CD4-positive, alpha-beta memory T cell (primary cell): ENCODE data around the gene TNFRSF18. TPM values are rescaled to one million over a fixed set of nuclear protein-coding genes. Genes with fewer than 3 reads are reported as not detected.

Source experiments
- CTCF ChIA-PET: fragments of 350-600 bp; sonication (Branson Sonifier 250); formaldehyde crosslinking; loops from one replicate; lab custom pipeline; 2021; ENCODE audit warnings: inconsistent platforms; ENCODE audit not compliant: partially characterized antibody; lab: Charles Lee
- POLR2A ChIA-PET: fragments of 350-600 bp; sonication (Branson Sonifier 250); formaldehyde crosslinking; loops from one replicate; lab custom pipeline; 2021; ENCODE audit not compliant: partially characterized antibody; lab: Charles Lee
- DNase-seq, 5 donors: peaks; one replicate each; pipeline versions ENCODE4 v3.0.0 to v3.0.0-alpha.2; 2020 to 2022; ENCODE audit warnings: mixed read lengths in 1 of 5
- H3K27ac ChIP-seq: one replicate; pipeline ENCODE4 v1.7.0; 2013; ENCODE audit warnings: low read depth, low read length
- H3K27me3 ChIP-seq: 2 replicates; pipeline ENCODE4 v1.7.0; 2013; ENCODE audit warnings: mild to moderate bottlenecking, low read length, moderate library complexity; ENCODE audit not compliant: insufficient read depth
- H3K36me3 ChIP-seq: 2 replicates; pipeline ENCODE4 v1.7.0; 2013; ENCODE audit warnings: mild to moderate bottlenecking, low read length, moderate library complexity; ENCODE audit not compliant: insufficient read depth
- H3K4me1 ChIP-seq: 2 replicates; pipeline ENCODE4 v1.7.0; 2013; ENCODE audit warnings: mild to moderate bottlenecking, low read length, moderate library complexity; ENCODE audit not compliant: insufficient read depth
- H3K4me3 ChIP-seq, 2 donors: one replicate each; pipeline ENCODE4 v1.7.0; 2013; ENCODE audit warnings: low read length in 2 of 2, mild to moderate bottlenecking in 1 of 2
- H3K9me3 ChIP-seq, 2 donors: one replicate each; pipeline ENCODE4 v1.7.0; 2013; ENCODE audit warnings: low read length in 2 of 2, control low read depth in 1 of 2; ENCODE audit not compliant: control insufficient read depth in 1 of 2
- H3K27ac Mint-ChIP-seq, 7 donors: one replicate each; pipeline ENCODE4 v1.8.0; 2020 to 2021; ENCODE audit warnings: mixed read lengths in 7 of 7, mild to moderate bottlenecking in 6 of 7, inconsistent platforms in 3 of 7, moderate library complexity in 3 of 7
- H3K27me3 Mint-ChIP-seq, 2 donors: one replicate each; pipeline ENCODE4 v1.8.0; 2020 to 2021; ENCODE audit warnings: mixed read lengths in 2 of 2
- H3K36me3 Mint-ChIP-seq, 2 donors: one replicate each; pipeline ENCODE4 v1.8.0; 2020 to 2021; ENCODE audit warnings: mixed read lengths in 2 of 2, inconsistent platforms in 1 of 2, mild to moderate bottlenecking in 1 of 2
- H3K4me1 Mint-ChIP-seq, 4 donors: one replicate each; pipeline ENCODE4 v1.8.0; 2020 to 2021; ENCODE audit warnings: mixed read lengths in 4 of 4, mild to moderate bottlenecking in 1 of 4
- H3K4me3 Mint-ChIP-seq, 8 donors: one replicate each; pipeline ENCODE4 v1.8.0; 2020 to 2021; ENCODE audit warnings: mixed read lengths in 8 of 8, mild to moderate bottlenecking in 7 of 8, moderate library complexity in 6 of 8, inconsistent platforms in 3 of 8
- H3K9me3 Mint-ChIP-seq, 8 donors: one replicate each; pipeline ENCODE4 v1.8.0; 2020 to 2021; ENCODE audit warnings: mixed read lengths in 8 of 8, mild to moderate bottlenecking in 5 of 8, inconsistent platforms in 3 of 8, moderate library complexity in 1 of 8
- intact Hi-C: fragments of 100-400 bp; cut with micrococcal nuclease; formaldehyde crosslinking; loops from one replicate; pipeline ENCODE4 v1.15.1; 2023
- polyA plus RNA-seq, 2 donors: library from polyadenylated mRNA; unstranded; fragments of 300-500 nt; fragmentation: Illumina TruSeq; gene quantifications; one replicate each; pipeline ENCODE4 v1.2.3, GENCODE V29; 2021
- total RNA-seq, 2 experiments: library from RNA; stranded (reverse); gene quantifications; one replicate each; pipeline ENCODE4 v1.2.3, GENCODE V29; 2021

TNFRSF18 gene
- total and polyA plus RNA-seq, 4 experiments from 2014 or later: 8.0 to 27.1 (median 15.4) TPM

- no peak overlapping the region for H3K27ac ChIP-seq
- H3K4me3 ChIP-seq: no peak overlapping the region
- Mint-ChIP-seq H3K27ac (no peak overlapping the region), H3K27me3 (no peaks in the 10 kb centered on the region), H3K36me3 (no peaks in the 10 kb centered on the region), H3K9me3 (no peaks in the 10 kb centered on the region), H3K4me1 (no peaks in the 10 kb centered on the region), H3K4me3 (no peak overlapping the region)
- ChIA-PET POLR2A (no interaction called here), CTCF (no interaction called here)
- no peaks in the 10 kb centered on the region for H3K36me3 ChIP-seq
- intact Hi-C loops: no loop called here
- H3K27me3 ChIP-seq: peaks cover 4% of the 10 kb centered on the region
- no peaks in the 10 kb centered on the region for H3K9me3 ChIP-seq
- DNase-seq: peak in 1 of 5 donors; percentile 29
- no peaks in the 10 kb centered on the region for H3K4me1 ChIP-seq
These were observed 37.9 kb upstream of the TNFRSF18 start for GRCh38 chr1:1244192-1244811.

GRCh38 chr1:1243807-1244191 lies 37.4 kb upstream of the TNFRSF18 start:
- Histone ChIP-seq H3K4me1 (no peaks in the 10 kb centered on the region), H3K4me3 (no peak overlapping the region), H3K36me3 (no peaks in the 10 kb centered on the region), H3K27ac (no peak overlapping the region), H3K9me3 (no peaks in the 10 kb centered on the region), H3K27me3 (peaks cover 4% of the 10 kb centered on the region)
- Mint-ChIP-seq H3K4me3 (no peak overlapping the region), H3K27ac (no peak overlapping the region), H3K36me3 (no peaks in the 10 kb centered on the region), H3K27me3 (no peaks in the 10 kb centered on the region), H3K4me1 (no peaks in the 10 kb centered on the region), H3K9me3 (no peaks in the 10 kb centered on the region)
- no peak for DNase-seq
- ChIA-PET CTCF (no interaction called here), POLR2A (no interaction called here)
- intact Hi-C loops: no loop called here

- H3K4me3 ChIP-seq: no peak overlapping the region
- ChIA-PET CTCF (no interaction called here), POLR2A (no interaction called here)
- no peaks in the 10 kb centered on the region for H3K4me1 ChIP-seq
- Mint-ChIP-seq H3K4me1 (no peaks in the 10 kb centered on the region), H3K27me3 (no peaks in the 10 kb centered on the region), H3K4me3 (no peak overlapping the region), H3K9me3 (no peaks in the 10 kb centered on the region), H3K36me3 (no peaks in the 10 kb centered on the region), H3K27ac (no peak overlapping the region)
- intact Hi-C loops: no loop called here
- H3K9me3 ChIP-seq: no peaks in the 10 kb centered on the region
- H3K27me3 ChIP-seq: peaks cover 4% of the 10 kb centered on the region
- no peak overlapping the region for H3K27ac ChIP-seq
- no peak for DNase-seq
- no peaks in the 10 kb centered on the region for H3K36me3 ChIP-seq
These were observed 36.9 kb upstream of the TNFRSF18 start for GRCh38 chr1:1243266-1243660.

GRCh38 chr1:1242461-1243265 lies 36.3 kb upstream of the TNFRSF18 start:
- intact Hi-C loops: no loop called here
- Mint-ChIP-seq H3K4me1 (no peaks in the 10 kb centered on the region), H3K9me3 (no peaks in the 10 kb centered on the region), H3K4me3 (no peak overlapping the region), H3K27ac (no peak overlapping the region), H3K27me3 (no peaks in the 10 kb centered on the region), H3K36me3 (no peaks in the 10 kb centered on the region)
- ChIA-PET CTCF (no interaction called here), POLR2A (no interaction called here)
- Histone ChIP-seq H3K36me3 (no peaks in the 10 kb centered on the region), H3K9me3 (no peaks in the 10 kb centered on the region), H3K27me3 (peaks cover 4% of the 10 kb centered on the region), H3K4me3 (no peak overlapping the region), H3K27ac (no peak overlapping the region), H3K4me1 (no peaks in the 10 kb centered on the region)
- peak in 1 of 5 donors; percentile 16 for DNase-seq

GRCh38 chr1:1241588-1242219 lies 35.3 kb upstream of the TNFRSF18 start:
- Histone ChIP-seq H3K4me3 (no peak overlapping the region), H3K4me1 (no peaks in the 10 kb centered on the region), H3K36me3 (no peaks in the 10 kb centered on the region), H3K27me3 (peaks cover 4% of the 10 kb centered on the region), H3K27ac (no peak overlapping the region), H3K9me3 (no peaks in the 10 kb centered on the region)
- no peak overlapping the region for H3K27ac Mint-ChIP-seq
- DNase-seq: no peak
- ChIA-PET CTCF (no interaction called here), POLR2A (interaction anchor here (0.6 kb wide), 1 partner anchor 28 kb away, joined by 3 read pairs; the partner anchor contains the start of gene TNFRSF4)
- H3K27me3 Mint-ChIP-seq: no peaks in the 10 kb centered on the region
- intact Hi-C loops: no loop called here
- H3K9me3 Mint-ChIP-seq: no peaks in the 10 kb centered on the region
- H3K36me3 Mint-ChIP-seq: no peaks in the 10 kb centered on the region
- no peaks in the 10 kb centered on the region for H3K4me1 Mint-ChIP-seq
- no peak overlapping the region for H3K4me3 Mint-ChIP-seq

- Histone ChIP-seq H3K4me3 (no peak overlapping the region), H3K4me1 (no peaks in the 10 kb centered on the region), H3K27ac (no peak overlapping the region), H3K36me3 (no peaks in the 10 kb centered on the region), H3K9me3 (no peaks in the 10 kb centered on the region), H3K27me3 (peaks cover 2% of the 10 kb centered on the region)
- POLR2A ChIA-PET: interaction anchor here (0.6 kb wide), 1 partner anchor 27 kb away, joined by 3 read pairs; the partner anchor contains the start of gene TNFRSF4
- Mint-ChIP-seq H3K4me3 (no peak overlapping the region), H3K9me3 (no peaks in the 10 kb centered on the region), H3K4me1 (no peaks in the 10 kb centered on the region), H3K27me3 (no peaks in the 10 kb centered on the region), H3K27ac (no peak overlapping the region), H3K36me3 (no peaks in the 10 kb centered on the region)
- no peak for DNase-seq
- CTCF ChIA-PET: no interaction called here
- intact Hi-C loops: no loop called here
These were observed 34.6 kb upstream of the TNFRSF18 start for GRCh38 chr1:1240822-1241587.

- no peak for DNase-seq
- Histone ChIP-seq H3K27ac (no peak overlapping the region), H3K9me3 (no peaks in the 10 kb centered on the region), H3K4me3 (no peak overlapping the region), H3K36me3 (no peaks in the 10 kb centered on the region), H3K4me1 (no peaks in the 10 kb centered on the region), H3K27me3 (no peaks in the 10 kb centered on the region)
- intact Hi-C loops: no loop called here
- Mint-ChIP-seq H3K27ac (no peak overlapping the region), H3K4me1 (no peaks in the 10 kb centered on the region), H3K9me3 (no peaks in the 10 kb centered on the region), H3K36me3 (no peaks in the 10 kb centered on the region), H3K27me3 (no peaks in the 10 kb centered on the region), H3K4me3 (no peak overlapping the region)
- CTCF ChIA-PET: no interaction called here
- POLR2A ChIA-PET: no interaction called here
These were observed 33.9 kb upstream of the TNFRSF18 start for GRCh38 chr1:1240348-1240732.
